NT2/D1 (cell line): ENCODE data around the gene HOXA11.

Source experiments
- DNase-seq: peaks from one replicate; pipeline ENCODE4 v3.0.0-alpha.2; 2011; ENCODE audit warnings: low read depth, low spot score
- H3K27me3 ChIP-seq: 2 replicates; pipeline ENCODE4 v1.6.0; 2011; ENCODE audit warnings: mild to moderate bottlenecking; ENCODE audit not compliant: insufficient read length, insufficient read depth
- H3K36me3 ChIP-seq: 2 replicates; pipeline ENCODE4 v1.6.1; 2011; ENCODE audit warnings: mild to moderate bottlenecking, low read length, mixed read lengths; ENCODE audit not compliant: insufficient read depth, insufficient read length
- H3K4me1 ChIP-seq: 2 replicates; pipeline ENCODE4 v1.5.1; 2011; ENCODE audit not compliant: insufficient read depth, insufficient read length
- H3K4me3 ChIP-seq: 2 replicates; pipeline ENCODE4 v1.5.1; 2011; ENCODE audit warnings: low read depth; ENCODE audit not compliant: insufficient read length
- H3K9ac ChIP-seq: 2 replicates; pipeline ENCODE4 v1.6.0; 2011; ENCODE audit warnings: low read depth; ENCODE audit not compliant: insufficient read length
- H3K9me3 ChIP-seq: 2 replicates; pipeline ENCODE4 v1.5.1; 2011; ENCODE audit warnings: mild to moderate bottlenecking, low read length; ENCODE audit not compliant: insufficient read depth
- SUZ12 ChIP-seq: IDR thresholded peaks from 2 replicates; pipeline ENCODE4 v1.6.1; 2011; ENCODE audit not compliant: insufficient read length, insufficient read depth; ENCODE audit errors: extremely low read depth
- YY1 ChIP-seq: IDR thresholded peaks from 2 replicates; pipeline ENCODE4 v1.6.1; 2011; ENCODE audit not compliant: insufficient read length, insufficient read depth
- ZNF274 ChIP-seq: IDR thresholded peaks from 2 replicates; pipeline ENCODE4 v1.6.1; 2011; ENCODE audit warnings: mild to moderate bottlenecking, low read depth, low read length

Gene HOXA11

DNA sequence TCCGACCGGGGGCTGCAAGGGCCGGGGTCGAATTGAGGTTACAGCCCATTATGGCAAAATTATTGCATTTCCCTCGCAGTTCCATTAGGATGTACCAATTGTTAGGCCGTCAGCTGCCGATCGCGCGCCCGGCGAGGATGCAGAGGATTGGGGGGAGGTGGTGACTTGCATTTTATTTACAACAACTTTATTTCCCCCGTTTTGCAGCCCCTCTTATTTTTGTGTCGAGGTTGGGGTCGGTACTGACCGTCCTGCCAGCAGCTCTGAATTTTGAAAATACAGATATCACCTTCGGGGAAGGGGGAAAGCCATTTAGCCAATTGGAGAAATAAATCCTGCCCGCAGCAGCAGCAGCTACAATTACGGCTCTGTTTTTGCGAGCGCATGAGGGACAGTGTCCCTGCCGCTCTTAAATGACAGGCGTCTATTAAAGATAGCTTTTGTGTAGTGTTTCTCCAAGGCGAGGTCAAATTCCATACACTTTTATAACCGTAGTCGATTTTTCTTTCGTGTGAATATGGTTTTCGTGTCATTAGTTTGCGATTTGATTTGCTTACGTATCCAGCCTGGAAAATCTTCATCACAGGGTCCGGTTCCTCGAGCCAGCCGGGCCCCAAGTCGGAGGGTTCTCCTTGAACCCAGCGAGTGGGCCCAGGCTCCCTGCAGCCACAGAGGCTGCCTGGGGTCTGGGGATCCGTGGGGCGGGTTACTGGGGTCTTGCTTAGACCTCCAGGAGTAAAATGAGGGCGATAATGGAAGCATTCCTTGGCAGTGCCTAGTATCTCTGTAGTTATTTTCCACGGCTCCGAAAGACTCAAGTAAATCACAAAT is 40.9 kb downstream of the HOXA11 start:
- H3K4me3 ChIP-seq = no peak overlapping the region
- no peak for DNase-seq
- H3K4me1 ChIP-seq = no peaks in the 10 kb centered on the region
- TF ChIP-seq ZNF274 (no peak), SUZ12 (no peak), YY1 (no peak)
- no peaks in the 10 kb centered on the region; the same call in 1 of the 2 replicates for H3K9me3 ChIP-seq
- peaks cover 99% of the 10 kb centered on the region for H3K27me3 ChIP-seq
- H3K9ac ChIP-seq = no peak overlapping the region
- H3K36me3 ChIP-seq = no peaks in the 10 kb centered on the region

GRCh38 chr7:27143023-27143949 is 41.7 kb downstream of the HOXA11 start, which contains the start of gene HOXA5:
HOXA5 (minus strand) TSS chr7:27143681; CDS start chr7:27143607, 74 bp downstream.
- Histone ChIP-seq H3K4me3 (peak within 1 kb of the TSS; percentile 48), H3K4me1 (no peaks in the 10 kb centered on the region), H3K9me3 (no peaks in the 10 kb centered on the region; the same call in 1 of the 2 replicates), H3K9ac (peak within 1 kb of the TSS; percentile 76), H3K36me3 (no peaks in the 10 kb centered on the region), H3K27me3 (peaks cover 99% of the 10 kb centered on the region)
- peak; percentile 86 for DNase-seq
- TF ChIP-seq SUZ12 = peak; percentile 77
- no peak for TF ChIP-seq ZNF274

DNA sequence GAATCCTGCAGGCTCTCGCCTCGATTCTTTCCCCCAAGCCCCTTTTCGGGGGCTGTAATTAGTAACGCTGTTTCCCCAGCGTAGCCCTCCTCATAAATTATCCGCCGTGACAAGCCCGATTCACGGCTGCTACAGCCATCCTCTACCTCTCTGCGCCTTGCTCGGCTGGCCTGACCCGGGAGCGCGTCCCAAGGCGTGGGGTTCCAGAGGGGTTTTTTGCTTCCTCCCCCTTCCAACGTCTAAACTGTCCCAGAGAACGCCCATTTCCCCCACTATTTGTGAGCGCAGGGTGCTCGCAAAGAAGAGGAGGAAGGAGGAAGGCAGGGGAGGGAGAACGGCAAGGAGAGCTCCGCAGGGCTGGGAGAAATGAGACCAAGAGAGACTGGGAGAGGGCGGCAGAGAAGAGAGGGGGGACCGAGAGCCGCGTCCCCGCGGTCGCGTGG is 42.4 kb downstream of the HOXA11 start:
- H3K9ac ChIP-seq = peak overlapping the region; percentile 76
- H3K27me3 ChIP-seq = peaks cover 99% of the 10 kb centered on the region
- H3K4me3 ChIP-seq = peak overlapping the region; percentile 48

GRCh38 chr7:27141923-27142579 is 43.0 kb downstream of the HOXA11 start:
- H3K4me1 ChIP-seq = no peaks in the 10 kb centered on the region
- H3K9me3 ChIP-seq = no peaks in the 10 kb centered on the region
- H3K36me3 ChIP-seq = no peaks in the 10 kb centered on the region
- DNase-seq = peak; percentile 48
- peak overlapping the region; percentile 76 for H3K9ac ChIP-seq
- peak overlapping the region; percentile 48 for H3K4me3 ChIP-seq
- TF ChIP-seq SUZ12 = peak; percentile 88
- TF ChIP-seq ZNF274 = no peak
- TF ChIP-seq YY1 = no peak
- peaks cover 99% of the 10 kb centered on the region for H3K27me3 ChIP-seq

More for the DNA sequence above, 42.4 kb downstream of the HOXA11 start:
- no peak for DNase-seq
- Histone ChIP-seq H3K36me3 (no peaks in the 10 kb centered on the region), H3K4me1 (no peaks in the 10 kb centered on the region), H3K9me3 (no peaks in the 10 kb centered on the region; the same call in 1 of the 2 replicates)
- TF ChIP-seq SUZ12 (no peak), YY1 (no peak)

GRCh38 chr7:27141137-27141922 is 43.7 kb downstream of the HOXA11 start:
- Histone ChIP-seq H3K4me1 (no peaks in the 10 kb centered on the region), H3K4me3 (no peak overlapping the region), H3K9me3 (no peaks in the 10 kb centered on the region), H3K9ac (no peak overlapping the region), H3K36me3 (no peaks in the 10 kb centered on the region), H3K27me3 (peaks cover 99% of the 10 kb centered on the region)
- DNase-seq = no peak
- TF ChIP-seq YY1 (no peak), SUZ12 (no peak), ZNF274 (no peak)

DNA sequence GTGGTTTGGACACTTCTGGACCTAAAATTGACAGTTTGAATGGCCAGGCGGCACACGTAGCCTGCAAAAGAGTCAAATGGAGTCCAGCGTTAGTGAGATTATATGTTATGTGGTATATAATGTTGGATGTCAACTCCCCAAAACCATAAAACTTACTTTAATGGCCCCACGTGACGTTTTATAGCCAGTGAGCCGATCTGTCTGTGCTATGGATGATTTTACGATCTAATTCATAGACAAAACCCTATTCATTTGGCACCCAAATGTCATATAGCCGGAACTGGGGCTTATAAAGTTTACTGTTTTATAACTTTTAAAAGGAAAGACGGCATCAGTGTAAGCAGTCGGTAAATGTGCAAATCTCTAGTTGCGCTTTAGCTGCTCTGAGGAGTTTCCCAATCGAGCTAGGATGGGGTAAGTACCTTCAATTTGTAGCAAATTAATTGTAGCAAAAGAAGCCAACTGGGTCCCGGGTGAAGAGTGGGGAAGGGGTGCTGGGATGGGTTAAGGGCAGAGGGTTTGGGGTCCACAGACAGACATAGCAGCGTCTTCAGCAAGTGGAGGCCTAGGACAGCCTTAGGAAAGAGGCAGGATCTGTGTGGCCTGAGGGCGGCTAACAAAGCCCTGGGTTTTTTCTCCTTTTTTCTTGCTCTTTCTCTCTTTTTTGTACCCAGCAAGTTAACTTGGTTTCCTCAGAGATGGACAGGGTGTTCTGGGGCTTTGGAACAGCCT is 44.7 kb downstream of the HOXA11 start:
- Histone ChIP-seq H3K4me3 (no peak overlapping the region), H3K9ac (no peak overlapping the region)

More for the DNA sequence above, 44.7 kb downstream of the HOXA11 start:
- DNase-seq = no peak
- TF ChIP-seq SUZ12 (no peak), ZNF274 (no peak), YY1 (no peak)
- Histone ChIP-seq H3K27me3 (peaks cover 99% of the 10 kb centered on the region), H3K36me3 (no peaks in the 10 kb centered on the region), H3K9me3 (no peaks in the 10 kb centered on the region), H3K4me1 (no peaks in the 10 kb centered on the region)
